Measurements from ENCODE around the gene NFE2L2. TPM values are rescaled to one million over a fixed set of nuclear protein-coding genes. Genes with fewer than 3 reads are reported as not detected.

Gene NFE2L2
- polyA plus RNA-seq, 1 of the 3 experiments (the other 2 are of a cell fraction), result 40.9 TPM

GRCh38 chr2:177256695-177257094, 7.8 kb downstream of the NFE2L2 start:
- peaks cover 3% of the 10 kb centered on the region for H3F3A ChIP-seq (replicated peaks; ENCODE audit: insufficient read depth)
- H2AFZ ChIP-seq (ENCODE audit: low read depth), result no peak overlapping the region
- no peaks in the 10 kb centered on the region for H3K9me2 ChIP-seq
- POLR2A ChIA-PET, result no interaction called here
- H4K20me1 ChIP-seq (ENCODE audit: insufficient read depth), result peaks cover 99% of the 10 kb centered on the region
- H3K36me3 ChIP-seq (replicated peaks in 1 of 2; ENCODE audit: control insufficient read depth in 1 of 2, insufficient read depth in 2 of 2, low read length in 1 of 2), result peaks cover 15 to 20% of the 10 kb centered on the region in 2 experiments
- no peak overlapping the region for H3K27ac ChIP-seq (ENCODE audit: low read depth in 2 of 2, low read length in 1 of 2)
- H3K4me2 ChIP-seq, result no peak overlapping the region
- TF ChIP-seq TCF12 (IDR thresholded peaks at IDR 0.05), result no peak
- TF ChIP-seq POLR2AphosphoS5 (IDR thresholded peaks at IDR 0.05; ENCODE audit: low read depth, low read length), result no peak
- TF ChIP-seq TAF1 (IDR thresholded peaks at IDR 0.05; ENCODE audit: borderline replicate concordance, low read depth, low read length), result no peak
- TF ChIP-seq RCOR1 (IDR thresholded peaks at IDR 0.05; ENCODE audit: low read length), result no peak
- TF ChIP-seq JUND (IDR thresholded peaks at IDR 0.05), result no peak
- no peak for TF ChIP-seq SIN3A (IDR thresholded peaks at IDR 0.05; ENCODE audit: borderline replicate concordance, low read depth, low read length)
- TF ChIP-seq, protein P1, sequence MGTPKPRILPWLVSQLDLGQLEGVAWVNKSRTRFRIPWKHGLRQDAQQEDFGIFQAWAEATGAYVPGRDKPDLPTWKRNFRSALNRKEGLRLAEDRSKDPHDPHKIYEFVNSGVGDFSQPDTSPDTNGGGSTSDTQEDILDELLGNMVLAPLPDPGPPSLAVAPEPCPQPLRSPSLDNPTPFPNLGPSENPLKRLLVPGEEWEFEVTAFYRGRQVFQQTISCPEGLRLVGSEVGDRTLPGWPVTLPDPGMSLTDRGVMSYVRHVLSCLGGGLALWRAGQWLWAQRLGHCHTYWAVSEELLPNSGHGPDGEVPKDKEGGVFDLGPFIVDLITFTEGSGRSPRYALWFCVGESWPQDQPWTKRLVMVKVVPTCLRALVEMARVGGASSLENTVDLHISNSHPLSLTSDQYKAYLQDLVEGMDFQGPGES (IDR thresholded peaks at IDR 0.05; ENCODE audit: low read depth, low read length), result no peak
- no peak for TF ChIP-seq GABPA (IDR thresholded peaks at IDR 0.05; ENCODE audit: low read depth)
- no peak for TF ChIP-seq EZH2phosphoT487 (IDR thresholded peaks at IDR 0.05; ENCODE audit: borderline replicate concordance, low read depth)
- H3K4me1 ChIP-seq (ENCODE audit: control insufficient read depth in 1 of 2, insufficient read depth in 2 of 2, low read depth in 1 of 2, low read length in 1 of 2), result peaks cover 10 to 31% of the 10 kb centered on the region in 2 experiments
- H3K4me3 ChIP-seq (ENCODE audit: low read depth in 2 of 2, low read length in 1 of 2), result no peak overlapping the region
- DNase-seq, result no peak
- no peaks in the 10 kb centered on the region for H3K27me3 ChIP-seq (ENCODE audit: insufficient read depth)
- CTCF ChIA-PET, result interaction anchor here (1.0 to 1.2 kb wide), 2 partner anchors 92 to 96 kb away, joined by 3 read pairs; no protein-coding TSS in a partner anchor
- WGBS (ENCODE audit: low lambda C conversion rate), result 75% methylated on average over 2 of the region's 3 CpGs
- no peak overlapping the region for H3K9ac ChIP-seq
- peaks cover 100% of the 10 kb centered on the region for H3K79me2 ChIP-seq (ENCODE audit: insufficient read depth)
- H3K9me3 ChIP-seq, result peaks cover 4% of the 10 kb centered on the region; the same call in 1 of the 2 replicates

GRCh38 chr2:177256026-177256425, 8.5 kb downstream of the NFE2L2 start:
- POLR2A ChIA-PET, result no interaction called here
- H4K20me1 ChIP-seq (ENCODE audit: insufficient read depth), result peaks cover 99% of the 10 kb centered on the region
- peaks cover 100% of the 10 kb centered on the region for H3K79me2 ChIP-seq (ENCODE audit: insufficient read depth)
- CTCF ChIA-PET, result interaction anchor here (1.0 to 8.9 kb wide), 3 partner anchors 7 to 95 kb away, joined by 3 to 67 read pairs (median 3); partner anchors contain the start of gene NFE2L2
- no peaks in the 10 kb centered on the region for H3K9me2 ChIP-seq
- DNase-seq, result no peak
- TF ChIP-seq RAD21 (IDR thresholded peaks at IDR 0.05; ENCODE audit: low read length), result no peak
- no peak for TF ChIP-seq TCF12 (IDR thresholded peaks at IDR 0.05)
- no peak for TF ChIP-seq MAX (IDR thresholded peaks at IDR 0.05; ENCODE audit: low read depth)
- no peak for TF ChIP-seq NFIC (IDR thresholded peaks at IDR 0.05; ENCODE audit: borderline replicate concordance)
- TF ChIP-seq, protein P1 (IDR thresholded peaks at IDR 0.05; ENCODE audit: low read depth, low read length), result no peak
- TF ChIP-seq TEAD4 (IDR thresholded peaks at IDR 0.05; ENCODE audit: borderline replicate concordance, insufficient read depth), result no peak
- H2AFZ ChIP-seq (ENCODE audit: low read depth), result no peak overlapping the region
- H3K4me1 ChIP-seq (ENCODE audit: control insufficient read depth in 1 of 2, insufficient read depth in 2 of 2, low read depth in 1 of 2, low read length in 1 of 2), result peaks cover 6 to 25% of the 10 kb centered on the region in 2 experiments; a peak in 3 of 4 replicates
- H3K9me3 ChIP-seq, result peaks cover 4% of the 10 kb centered on the region; the same call in 1 of the 2 replicates
- H3K9ac ChIP-seq, result no peak overlapping the region
- H3K36me3 ChIP-seq (replicated peaks in 1 of 2; ENCODE audit: control insufficient read depth in 1 of 2, insufficient read depth in 2 of 2, low read length in 1 of 2), result peaks cover 15 to 20% of the 10 kb centered on the region in 2 experiments
- 90% methylated on average over 2 of the region's 2 CpGs for WGBS (ENCODE audit: low lambda C conversion rate)
- no peak overlapping the region for H3K4me3 ChIP-seq (ENCODE audit: low read depth in 2 of 2, low read length in 1 of 2)
- H3K27ac ChIP-seq (ENCODE audit: low read depth in 2 of 2, low read length in 1 of 2), result no peak overlapping the region
- H3K4me2 ChIP-seq, result 0 out of 2 replicates have a peak overlapping the region, but pooled peaks have one; percentile 15
- no peaks in the 10 kb centered on the region for H3K27me3 ChIP-seq (ENCODE audit: insufficient read depth)
- H3F3A ChIP-seq (replicated peaks; ENCODE audit: insufficient read depth), result peaks cover 3% of the 10 kb centered on the region
